ENCODE results near the gene TFF2. TPM values are rescaled to one million over a fixed set of nuclear protein-coding genes. Genes with fewer than 3 reads are reported as not detected.

The TFF2 gene
- total RNA-seq, 1 experiment from 2014 or later, result 1.1 TPM

GRCh38 chr21:42361286-42361685 lies 10.5 kb upstream of the TFF2 start:
- Histone ChIP-seq H3K36me3 (ENCODE audit: control insufficient read depth, insufficient read depth, low read length) (no peaks in the 10 kb centered on the region), H3K9me3 (ENCODE audit: control insufficient read depth, insufficient read depth, low read depth, low read length) (no peaks in the 10 kb centered on the region), H3K27me3 (ENCODE audit: control insufficient read depth, insufficient read depth, low read length) (no peaks in the 10 kb centered on the region), H3K27ac (ENCODE audit: low read length) (no peak overlapping the region), H3K4me1 (ENCODE audit: control insufficient read depth, insufficient read depth, low read length) (no peaks in the 10 kb centered on the region), H3K4me3 (ENCODE audit: low read depth in 2 of 2, low read length in 2 of 2) (no peak overlapping the region)
- in situ Hi-C loops (cut with HindIII; ENCODE audit: low pct_unique_long_range_greater_than_20kb, low sequenced_read_pairs) (no loop called here), intact Hi-C loops (cut with micrococcal nuclease; ENCODE audit: unreplicated experiment) (no loop called here)
- CTCF ChIA-PET, result interaction anchor here (1.7 kb wide), 1 partner anchor 20 kb away, joined by 4 read pairs; no protein-coding TSS in a partner anchor
- TF ChIP-seq TCF7L2 (IDR thresholded peaks at IDR 0.05; ENCODE audit: low read depth, low read length), result no peak
- no peak for TF ChIP-seq CTCF (IDR thresholded peaks at IDR 0.05)
- no peak for TF ChIP-seq POLR2AphosphoS5 (IDR thresholded peaks at IDR 0.05; ENCODE audit: low read depth, low read length)
- TF ChIP-seq SIN3A (IDR thresholded peaks at IDR 0.05; ENCODE audit: borderline replicate concordance, insufficient read depth, low read depth, low read length), result no peak
- TF ChIP-seq REST (IDR thresholded peaks at IDR 0.05; ENCODE audit: insufficient read depth in 1 of 2, low read depth in 2 of 2, low read length in 1 of 2), result no peak
- POLR2A ChIA-PET, result no interaction called here
- DNase-seq (ENCODE audit: low read depth, low spot score) (no peak), ATAC-seq (no peak)
- BruUV-seq (replicated peaks), result no TSS peak

DNA sequence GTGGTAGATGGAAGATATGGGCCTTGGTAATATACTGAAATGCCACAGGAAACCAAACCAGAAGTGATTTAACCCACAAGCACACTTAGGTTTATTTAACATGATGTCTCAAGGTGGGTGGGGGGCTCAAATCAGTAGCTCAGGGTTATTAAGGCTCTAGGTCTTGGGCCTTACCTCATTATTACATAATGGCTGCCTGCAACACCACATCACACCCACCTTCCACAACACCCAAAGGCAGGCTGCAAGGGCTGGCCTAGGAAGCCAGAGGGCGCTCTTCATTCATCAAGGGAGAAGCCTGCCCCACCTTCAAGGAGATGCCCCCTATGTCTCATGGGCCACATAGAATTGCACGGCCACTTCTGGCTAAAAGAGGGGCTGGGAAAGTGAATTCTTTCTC lies 9.5 kb upstream of the TFF2 start:
- Histone ChIP-seq H3K27me3 (ENCODE audit: control insufficient read depth, insufficient read depth, low read length) (no peaks in the 10 kb centered on the region), H3K4me1 (ENCODE audit: control insufficient read depth, insufficient read depth, low read length) (no peaks in the 10 kb centered on the region), H3K9me3 (ENCODE audit: control insufficient read depth, insufficient read depth, low read depth, low read length) (no peaks in the 10 kb centered on the region), H3K27ac (ENCODE audit: low read length) (no peak overlapping the region), H3K4me3 (ENCODE audit: low read depth in 2 of 2, low read length in 2 of 2) (no peak overlapping the region), H3K36me3 (ENCODE audit: control insufficient read depth, insufficient read depth, low read length) (no peaks in the 10 kb centered on the region)
- ChIA-PET POLR2A (no interaction called here), CTCF (interaction anchor here (1.7 kb wide), 1 partner anchor 21 kb away, joined by 4 read pairs; no protein-coding TSS in a partner anchor)
- in situ Hi-C loops (cut with HindIII; ENCODE audit: low pct_unique_long_range_greater_than_20kb, low sequenced_read_pairs), result no loop called here
- ATAC-seq, result no peak
- TF ChIP-seq CTCF (IDR thresholded peaks at IDR 0.05) (no peak), TCF7L2 (IDR thresholded peaks at IDR 0.05; ENCODE audit: low read depth, low read length) (no peak), REST (IDR thresholded peaks at IDR 0.05; ENCODE audit: insufficient read depth in 1 of 2, low read depth in 2 of 2, low read length in 1 of 2) (no peak), POLR2AphosphoS5 (IDR thresholded peaks at IDR 0.05; ENCODE audit: low read depth, low read length) (no peak), SIN3A (IDR thresholded peaks at IDR 0.05; ENCODE audit: borderline replicate concordance, insufficient read depth, low read depth, low read length) (no peak)
- intact Hi-C loops (cut with micrococcal nuclease; ENCODE audit: unreplicated experiment), result no loop called here
- no peak for DNase-seq (ENCODE audit: low read depth, low spot score)
- no TSS peak for BruUV-seq (replicated peaks)

All from Panc1 (cell line).